ENCODE data around the gene PCBP4.

DNA sequence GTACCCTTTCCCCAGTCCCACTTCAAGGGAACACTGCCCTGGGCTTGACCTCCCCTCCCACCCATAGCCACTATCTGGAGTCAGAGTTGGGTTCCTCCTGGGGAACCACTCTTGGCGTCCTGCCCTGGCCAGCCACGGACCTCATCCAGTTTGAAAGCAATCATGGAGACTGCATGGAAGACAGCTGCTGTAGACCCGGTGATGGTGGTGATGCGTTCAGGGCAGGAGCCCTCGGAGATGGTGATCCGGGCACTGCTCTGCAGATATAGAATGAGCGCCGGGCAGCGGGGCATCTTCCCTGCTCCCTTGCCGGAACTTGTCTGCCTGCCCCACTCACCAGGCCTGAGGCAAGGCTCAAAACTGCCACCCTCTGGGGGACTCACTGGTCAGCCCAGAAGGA, 6.9 kb downstream of the PCBP4 start:
- TF ChIP-seq YY1 (IDR thresholded peaks at IDR 0.05; ENCODE audit: insufficient read depth, insufficient read length) (no peak), ZNF274 (IDR thresholded peaks at IDR 0.05; ENCODE audit: low read depth, low read length) (no peak), SUZ12 (IDR thresholded peaks at IDR 0.05; ENCODE audit: extremely low read depth, insufficient read depth, insufficient read length) (no peak)
